ENCODE results near the gene MYOM3. TPM values are rescaled to one million over a fixed set of nuclear protein-coding genes. Genes with fewer than 3 reads are reported as not detected.

MYOM3 gene
- 0.23 TPM in 1 of 2 replicates, not detected in the other for total RNA-seq (ENCODE audit: low replicate concordance)

DNA sequence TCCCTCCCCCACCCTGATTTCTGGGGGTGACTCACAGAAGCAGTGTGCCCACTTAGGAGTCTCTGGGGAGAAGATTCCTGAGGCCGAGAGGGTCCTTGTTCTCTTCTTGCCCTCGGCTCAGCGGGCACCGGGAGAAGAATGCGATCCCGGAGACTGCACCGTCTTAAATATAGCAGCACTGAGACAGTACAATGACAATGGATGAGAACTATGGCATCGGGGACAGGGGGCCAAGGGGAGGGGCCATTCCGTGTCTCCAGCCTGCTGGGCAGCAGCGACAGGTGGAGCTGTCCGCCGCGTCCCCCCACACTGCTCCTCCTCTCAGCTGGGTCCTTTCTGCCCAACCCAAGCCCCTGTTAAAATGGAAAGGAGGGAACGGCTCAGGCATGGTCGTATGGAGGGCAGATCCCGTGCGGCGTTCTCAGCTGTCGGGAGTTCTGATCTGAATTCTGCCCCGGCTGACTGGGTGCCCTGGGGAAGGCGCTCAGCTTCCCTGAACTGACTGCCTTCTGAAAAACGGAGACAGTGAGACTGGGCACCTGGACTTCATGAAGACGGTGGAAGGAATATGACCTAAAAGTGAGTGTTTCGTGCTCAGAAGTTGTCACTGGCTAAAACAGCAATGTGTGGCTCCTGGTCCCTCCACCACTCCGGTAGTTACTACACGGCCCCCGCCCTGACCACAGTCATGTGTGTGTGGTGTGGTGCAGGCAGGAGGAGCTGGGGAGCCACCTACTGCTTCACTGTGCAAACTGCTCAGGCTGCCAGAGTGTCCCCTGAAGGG is at the start of gene MYOM3:
MYOM3 (minus strand) TSS at position 140 of the 784 bp plus-strand sequence. CDS start 3,499 bp downstream, outside the sequence.

DNA sequence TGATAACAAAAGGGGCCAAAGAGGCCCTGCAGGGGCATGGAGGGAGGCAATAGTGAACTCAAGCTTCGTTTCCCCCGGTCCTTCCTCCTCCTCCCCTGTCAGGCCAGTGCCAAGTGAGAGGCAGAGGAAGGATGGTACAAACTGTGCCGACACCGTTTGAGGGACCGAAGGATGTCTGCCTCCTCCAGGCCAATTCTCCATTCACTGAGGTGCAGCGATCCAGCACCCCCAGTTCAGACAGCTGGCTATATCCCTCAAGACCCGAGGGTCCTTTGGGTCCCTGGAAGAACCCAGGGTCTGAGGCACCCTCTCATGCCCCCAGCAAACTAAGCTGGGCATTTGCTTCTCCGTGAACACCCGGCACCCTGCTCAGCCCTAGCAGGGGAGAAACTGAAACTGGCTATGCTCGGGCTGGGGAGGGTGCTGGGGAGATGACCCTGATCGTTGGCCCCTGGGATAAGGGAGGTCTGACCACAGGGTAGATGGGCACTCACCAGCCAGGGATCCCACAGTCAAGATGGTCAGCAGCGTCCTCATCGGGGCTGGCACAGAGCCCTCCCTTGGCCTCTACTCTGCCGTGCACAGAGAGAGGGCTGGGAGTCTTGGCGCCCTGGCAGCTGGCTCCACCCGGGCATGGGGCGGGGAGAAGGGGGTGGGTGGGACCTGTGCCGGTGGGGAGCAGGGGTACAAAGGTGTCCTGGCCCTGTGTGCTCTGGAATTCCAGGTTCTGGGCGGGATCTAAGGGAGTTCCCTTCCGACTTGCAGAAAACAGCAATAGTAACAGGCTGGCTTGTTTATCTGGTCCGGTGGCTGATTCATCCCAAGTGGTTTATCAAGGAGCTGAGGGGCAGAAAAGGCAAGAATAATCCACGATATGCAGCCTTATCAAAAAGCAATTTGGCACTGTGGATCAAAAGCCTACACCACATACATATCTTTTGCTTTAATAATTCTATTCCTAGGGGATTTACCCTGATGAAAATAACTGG is 30.9 kb upstream of the MYOM3 start, which contains the start of gene IL22RA1:
IL22RA1 (minus strand) TSS at position 595 of the 989 bp plus-strand sequence; CDS start at position 537, 58 bp downstream.

Other genes starting within 250 kb of the MYOM3 start
- 12.4 and 14.4 TPM in 2 replicates for gene FUCA1, start 243.8 kb downstream of the MYOM3 start, total RNA-seq (ENCODE audit: low replicate concordance)
- gene CNR2, start 198.8 kb downstream of the MYOM3 start, total RNA-seq (ENCODE audit: low replicate concordance): not detected in 2 replicates
- 75.7 and 120 TPM in 2 replicates for gene PNRC2, start 152.3 kb downstream of the MYOM3 start, total RNA-seq (ENCODE audit: low replicate concordance)
- 73.3 and 153 TPM in 2 replicates for gene SRSF10, start 131.8 kb downstream of the MYOM3 start, total RNA-seq (ENCODE audit: low replicate concordance)
- not detected in 2 replicates for gene IL22RA1, start 31.0 kb upstream of the MYOM3 start, total RNA-seq (ENCODE audit: low replicate concordance)
- gene IFNLR1, start 75.2 kb upstream of the MYOM3 start, total RNA-seq (ENCODE audit: low replicate concordance): not detected in 2 replicates
- gene GRHL3, start 207.2 kb upstream of the MYOM3 start, total RNA-seq (ENCODE audit: low replicate concordance): not detected in 2 replicates

Data from smooth muscle cell of the coronary artery (primary cell).